Measurements from ENCODE around the gene TBCD. TPM values are rescaled to one million over a fixed set of nuclear protein-coding genes. Genes with fewer than 3 reads are reported as not detected.
A peak's percentile ranks its signal among the peaks of the same experiment; 100 is the strongest.

Gene TBCD
- total and polyA plus RNA-seq, 9 of the 15 experiments (the other 6 are each of a cell fraction or from before 2014, with no cell fraction given): 8.9 to 98.5 (median 28.0) TPM

GRCh38 chr17:82876602-82877379 lies 124.9 kb downstream of the TBCD start (continued):
- TF ChIP-seq UBTF (IDR thresholded peaks at IDR 0.05; ENCODE audit: borderline replicate concordance in 1 of 2, low read depth in 2 of 2, low read length in 2 of 2) (peak; percentile 69 to 97; a peak in 3 of 4 replicates), ZZZ3 (IDR thresholded peaks at IDR 0.05) (no peak), IRF9 (tag; IDR thresholded peaks at IDR 0.05) (no peak), ZNF583 (CRISPR knock-in tag; IDR thresholded peaks at IDR 0.05) (no peak), MECOM (CRISPR knock-in tag; IDR thresholded peaks at IDR 0.05) (no peak), RERE (CRISPR knock-in tag; IDR thresholded peaks at IDR 0.05; ENCODE audit: borderline replicate concordance) (no peak), E2F8 (IDR thresholded peaks at IDR 0.05; ENCODE audit: low read depth, partially characterized antibody) (no peak), CREB5 (CRISPR knock-in tag; IDR thresholded peaks at IDR 0.05) (no peak), ARID3B (CRISPR knock-in tag; IDR thresholded peaks at IDR 0.05; ENCODE audit: borderline replicate concordance) (no peak), RCOR1 (IDR thresholded peaks at IDR 0.05; ENCODE audit: borderline replicate concordance in 1 of 2, low read depth in 2 of 2, low read length in 2 of 2) (0 out of 4 replicates have a peak, but pooled peaks of 1 of the 2 experiments have one; percentile 38), TRIM28 (IDR thresholded peaks at IDR 0.05) (no peak)
